ENCODE measurements around the gene SORL1-AS1.

The SORL1-AS1 gene

DNA sequence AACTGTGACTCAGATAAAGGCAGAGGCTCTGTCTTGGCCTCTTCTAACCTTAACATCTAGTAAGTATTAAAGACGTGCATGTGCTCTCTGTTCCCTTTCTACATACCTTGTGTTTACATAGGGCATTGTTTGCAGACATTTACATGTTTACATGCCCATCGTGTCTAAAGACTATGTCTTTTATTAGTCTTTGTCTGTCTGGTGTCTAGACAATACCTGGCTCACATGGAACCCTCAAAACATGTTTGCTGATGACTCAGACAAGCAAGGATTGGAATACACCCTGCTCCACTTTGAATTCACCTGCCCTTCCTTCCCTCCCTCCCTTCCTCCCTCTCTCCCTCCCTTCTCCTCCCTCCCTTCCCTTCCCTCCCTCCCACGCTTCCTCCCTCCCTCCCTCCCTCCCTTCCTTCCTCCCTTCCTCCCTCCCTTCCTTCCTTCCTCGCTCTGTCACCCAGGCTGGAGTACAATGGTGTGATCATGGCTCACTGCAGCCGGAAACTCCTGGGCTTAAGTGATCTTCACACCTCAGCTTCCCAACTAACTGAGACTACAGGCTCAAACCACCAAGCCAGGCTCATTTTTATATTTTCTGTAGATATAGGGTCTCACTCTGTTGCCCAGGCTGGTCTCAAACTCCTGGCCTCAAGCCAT, 23.7 kb upstream of the SORL1-AS1 start:
- H3K4me3 ChIP-seq (ENCODE audit: low read depth, low read length) = no peak overlapping the region

DNA sequence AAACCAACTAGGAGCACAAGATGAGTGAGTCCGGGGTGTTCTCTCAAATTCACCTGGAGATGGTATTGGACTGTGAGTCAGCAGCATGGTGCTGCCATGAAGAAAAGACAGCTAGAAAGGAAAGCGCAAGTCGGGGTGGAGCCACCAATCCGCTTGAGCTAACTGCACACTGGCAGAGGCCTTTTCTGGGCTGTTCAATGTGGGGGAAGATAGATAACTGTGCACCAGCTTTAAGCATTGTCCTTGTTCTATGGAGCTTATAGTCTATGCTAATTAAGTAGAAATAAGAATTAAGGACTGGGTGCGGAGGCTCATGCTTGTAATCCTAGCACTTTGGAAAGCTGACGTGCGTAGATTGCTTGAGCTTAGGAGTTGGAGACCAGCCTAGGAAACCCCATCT, 21.9 kb upstream of the SORL1-AS1 start:
- no peak overlapping the region for H3K4me3 ChIP-seq (ENCODE audit: low read depth, low read length)

DNA sequence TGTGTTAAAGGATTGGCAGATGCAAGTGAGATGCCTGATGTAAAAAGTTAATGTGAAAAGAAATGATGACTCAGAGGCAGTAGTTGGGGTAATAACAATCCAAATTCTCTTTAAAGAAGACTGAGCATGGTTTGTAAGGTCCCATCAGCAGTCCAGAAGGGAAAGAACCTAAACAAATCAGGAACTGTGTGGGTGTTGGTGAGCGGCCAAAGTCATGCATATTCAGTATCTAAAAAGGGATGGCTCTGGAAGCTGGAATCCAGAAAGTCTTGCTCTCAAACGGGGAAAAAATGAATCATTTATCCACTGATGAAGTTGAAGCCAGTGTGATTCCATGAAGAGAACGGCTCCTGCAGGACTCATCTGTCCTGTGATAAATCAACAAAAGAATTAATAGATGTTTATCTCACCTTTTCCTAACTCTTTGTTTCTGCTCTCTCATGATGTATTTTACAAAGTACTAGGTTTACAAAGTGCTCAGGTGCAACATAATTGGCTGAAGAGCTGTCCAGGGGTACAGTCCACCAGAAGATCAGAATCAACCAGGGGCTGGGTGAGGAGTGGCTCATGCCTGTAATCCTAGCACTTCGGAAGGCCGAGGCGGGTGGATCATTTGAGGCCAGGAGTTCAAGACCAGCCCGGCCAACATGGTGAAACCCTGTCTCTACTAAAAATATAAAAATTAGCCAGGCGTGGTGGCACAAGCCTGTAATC, 20.5 kb upstream of the SORL1-AS1 start:
- no peak overlapping the region for H3K4me3 ChIP-seq (ENCODE audit: low read depth, low read length)

DNA sequence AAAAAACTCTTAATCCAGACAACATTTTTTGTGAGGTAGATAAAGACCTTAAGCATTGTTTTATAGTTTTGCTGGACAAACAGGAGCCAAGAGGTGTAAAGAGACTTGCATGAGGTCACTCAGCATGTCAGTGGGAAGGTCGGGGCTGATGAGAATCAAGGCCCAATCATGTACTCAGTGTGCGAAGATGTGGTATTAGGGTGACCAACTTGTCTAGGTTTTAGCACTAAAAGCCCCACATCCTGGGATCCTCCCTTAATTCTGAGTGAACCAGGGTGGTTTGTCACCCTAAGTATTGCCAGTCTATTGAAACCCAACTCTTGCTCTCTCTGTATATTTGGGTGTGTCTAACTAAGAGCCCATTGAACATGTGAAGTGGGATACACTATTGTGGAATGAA, 19.5 kb upstream of the SORL1-AS1 start:
- H3K4me3 ChIP-seq (ENCODE audit: low read depth, low read length) = no peak overlapping the region

DNA sequence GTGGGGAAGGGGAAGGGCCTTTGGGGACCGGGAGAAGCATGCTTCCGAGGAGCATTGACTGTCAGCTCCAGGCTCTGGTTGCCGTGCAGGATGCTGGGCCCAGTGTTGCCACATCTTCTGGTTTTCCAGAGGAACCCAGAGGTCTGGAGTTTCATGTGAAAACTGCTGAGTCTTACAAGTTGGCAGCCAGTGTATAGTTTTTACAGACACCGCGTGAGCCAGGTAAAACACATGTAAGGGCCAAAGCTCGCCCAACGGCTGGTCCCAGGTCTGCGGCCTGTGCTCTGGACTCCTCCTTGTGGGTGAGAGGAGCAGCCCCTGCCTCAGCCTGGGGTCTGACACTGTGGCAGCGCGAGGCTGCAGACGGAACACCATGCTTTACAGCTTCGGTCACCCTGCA, 18.4 kb upstream of the SORL1-AS1 start:
- H3K4me3 ChIP-seq (ENCODE audit: low read depth, low read length) = no peak overlapping the region

DNA sequence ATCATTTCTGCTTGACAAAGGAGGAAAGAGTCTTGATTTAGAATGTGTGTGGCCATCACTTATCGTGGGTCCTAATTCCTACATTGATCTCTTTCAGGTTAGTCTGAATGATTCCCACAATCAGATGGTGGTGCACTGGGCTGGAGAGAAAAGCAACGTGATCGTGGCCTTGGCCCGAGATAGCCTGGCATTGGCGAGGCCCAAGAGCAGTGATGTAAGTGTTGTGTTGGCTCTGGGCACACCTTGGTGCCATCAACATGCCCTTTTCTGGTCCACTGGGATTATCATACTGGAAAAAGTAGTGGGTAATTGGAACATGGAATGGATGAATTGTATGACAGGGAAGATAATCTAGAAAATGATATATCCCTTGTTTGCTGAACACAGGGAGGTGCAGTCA, 17.1 kb upstream of the SORL1-AS1 start:
- H3K4me3 ChIP-seq (ENCODE audit: low read depth, low read length) = no peak overlapping the region

DNA sequence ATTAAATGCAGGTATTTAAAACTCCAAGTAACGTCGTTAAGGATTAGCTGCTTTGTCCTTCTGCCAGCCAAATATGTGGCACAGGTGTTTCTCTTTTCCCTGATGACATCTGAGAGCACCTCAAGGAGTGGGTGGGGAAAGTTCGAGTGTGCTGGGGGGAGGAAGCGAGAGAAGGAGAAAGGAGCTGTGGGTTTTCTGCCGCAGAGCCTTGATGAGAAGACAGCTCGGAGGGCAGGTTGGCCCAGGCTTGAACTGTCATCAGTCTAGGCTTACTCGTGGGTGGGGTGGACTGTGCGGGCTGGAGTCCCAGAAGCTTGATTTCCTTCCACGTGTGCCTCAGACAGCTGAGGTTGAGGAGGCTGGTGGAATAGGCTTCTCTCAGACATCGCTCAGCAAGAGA, 15.2 kb upstream of the SORL1-AS1 start:
- H3K4me3 ChIP-seq (ENCODE audit: low read depth, low read length) = no peak overlapping the region

- no peak overlapping the region for H3K4me3 ChIP-seq (ENCODE audit: low read depth, low read length)
Measured at GRCh38 chr11:121467471-121467870, 14.7 kb upstream of the SORL1-AS1 start.

DNA sequence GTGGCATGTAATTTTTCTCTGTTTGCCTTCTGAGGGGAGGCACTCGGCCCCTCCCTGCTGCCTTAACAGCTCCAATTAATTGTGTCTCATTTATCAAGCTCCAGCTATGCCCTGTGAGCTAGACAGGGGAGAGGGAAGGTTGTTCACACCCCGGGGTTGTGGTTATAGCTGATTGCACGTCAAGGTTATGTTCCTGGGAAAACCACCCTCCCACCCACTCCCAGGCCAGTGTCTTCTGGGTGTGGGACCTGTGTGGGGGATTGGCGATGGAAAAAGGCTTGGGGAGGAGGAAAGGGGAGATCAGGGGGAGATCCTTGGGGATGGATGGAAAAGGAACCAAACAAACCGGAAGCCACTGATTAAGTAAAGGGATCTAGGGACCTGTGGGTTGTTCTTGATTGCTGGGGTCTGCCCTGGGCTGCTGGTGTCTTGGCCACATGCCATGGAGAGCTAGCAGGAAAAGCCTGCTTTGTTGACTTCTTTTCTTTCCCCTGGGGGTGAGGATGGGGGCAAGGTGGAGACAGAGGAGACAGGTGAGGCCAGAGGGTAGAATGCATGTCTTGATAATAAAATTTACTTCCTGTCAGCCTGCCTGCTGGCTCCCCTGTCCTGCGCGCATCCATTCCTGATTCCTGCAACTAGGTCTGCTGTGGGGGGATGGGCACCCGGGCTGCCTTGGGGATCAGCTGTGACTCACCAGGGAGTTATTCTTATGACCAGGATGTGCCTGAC, 13.5 kb upstream of the SORL1-AS1 start:
- no peak overlapping the region for H3K4me3 ChIP-seq (ENCODE audit: low read depth, low read length)

GRCh38 chr11:121465709-121466062, 12.9 kb upstream of the SORL1-AS1 start:
- H3K4me3 ChIP-seq (ENCODE audit: low read depth, low read length) = no peak overlapping the region

GRCh38 chr11:121464352-121464946, 11.7 kb upstream of the SORL1-AS1 start:
- H3K4me3 ChIP-seq (ENCODE audit: low read depth, low read length) = no peak overlapping the region

- H3K4me3 ChIP-seq (ENCODE audit: low read depth, low read length) = no peak overlapping the region
Measured at GRCh38 chr11:121463689-121464335, 11.0 kb upstream of the SORL1-AS1 start.

DNA sequence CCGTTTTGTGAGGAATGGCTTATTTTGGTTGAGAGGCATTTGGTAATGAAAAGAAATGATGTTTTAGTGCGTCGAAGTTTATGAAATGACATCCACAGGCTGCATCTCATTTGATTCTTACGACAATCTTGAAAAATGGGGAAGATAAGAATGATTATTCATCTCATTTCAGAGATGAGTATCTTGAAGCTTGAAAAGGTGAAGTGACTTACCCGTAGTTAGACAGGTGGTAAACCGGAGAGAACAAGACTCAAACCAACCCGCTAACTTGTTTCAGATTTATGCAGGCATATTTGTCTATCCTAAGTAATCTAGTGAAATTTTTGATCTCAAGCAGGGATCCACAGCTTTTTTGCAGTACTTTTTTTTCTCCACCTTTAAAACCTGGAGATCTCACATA, 9.1 kb upstream of the SORL1-AS1 start:
- no peak overlapping the region for H3K4me3 ChIP-seq (ENCODE audit: low read depth, low read length)

DNA sequence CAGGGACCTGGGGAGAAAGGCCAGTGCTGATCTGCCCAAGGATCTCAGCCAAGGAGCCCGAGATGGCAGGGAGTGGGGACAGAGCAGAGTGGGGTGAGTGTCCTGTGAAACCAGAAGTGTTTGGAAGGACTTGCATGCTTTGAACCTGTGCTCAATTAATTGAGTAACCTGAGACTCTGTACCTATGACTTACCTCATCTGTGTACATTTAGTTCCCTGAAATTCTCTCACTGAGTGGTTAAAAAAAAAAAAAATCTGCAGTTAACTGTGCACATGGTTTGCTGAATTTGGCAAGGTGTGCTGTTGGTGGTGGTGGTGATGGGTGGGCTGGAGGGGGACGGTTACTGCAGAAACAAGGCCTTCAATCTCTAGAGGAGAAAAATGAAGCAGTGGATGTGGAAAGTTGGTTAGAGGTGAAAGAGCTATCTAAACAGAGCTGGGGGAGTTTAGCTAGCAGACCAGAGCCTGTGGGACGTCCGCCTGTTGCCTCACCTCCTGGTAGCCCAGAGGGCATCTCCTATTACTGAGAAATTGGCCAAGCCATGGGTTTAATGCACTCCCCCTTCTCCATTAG, 8.3 kb upstream of the SORL1-AS1 start:
- no peak overlapping the region for H3K4me3 ChIP-seq (ENCODE audit: low read depth, low read length)

- no peak overlapping the region for H3K4me3 ChIP-seq (ENCODE audit: low read depth, low read length)
Measured at GRCh38 chr11:121459413-121460017, 6.7 kb upstream of the SORL1-AS1 start.

- H3K4me3 ChIP-seq (ENCODE audit: low read depth, low read length) = no peak overlapping the region
Measured at GRCh38 chr11:121458551-121458950, 5.8 kb upstream of the SORL1-AS1 start.

DNA sequence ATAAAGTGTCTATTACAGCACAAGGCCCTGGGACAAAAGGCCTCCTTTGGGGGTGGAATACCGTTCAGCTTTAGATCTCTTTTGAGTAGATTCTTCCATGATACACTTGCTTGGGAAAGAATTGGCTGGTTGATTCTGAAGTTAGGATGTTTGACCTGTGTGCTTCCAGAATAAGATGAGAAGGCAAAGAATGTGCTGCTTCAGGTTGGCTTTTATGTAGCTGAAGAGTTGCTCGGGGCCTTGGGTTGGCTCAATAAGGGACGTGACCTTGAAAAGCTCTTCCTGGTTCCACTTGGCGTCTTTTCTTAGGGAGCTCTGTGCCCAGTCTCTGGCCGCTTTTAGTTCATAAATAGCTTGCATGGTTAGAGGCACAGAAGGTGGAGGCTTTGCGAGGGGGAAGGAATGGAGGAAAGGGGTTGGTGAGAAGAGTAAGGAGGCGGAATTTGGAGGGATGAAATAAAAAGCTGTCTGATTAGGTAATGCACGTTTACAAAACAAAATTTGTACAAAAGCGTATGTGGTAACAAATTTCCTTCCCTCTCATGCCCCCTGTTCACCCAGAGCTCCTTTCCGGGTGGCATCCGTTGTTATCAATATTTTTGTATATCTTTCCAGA, 4.2 kb upstream of the SORL1-AS1 start:
- no peak overlapping the region for H3K4me3 ChIP-seq (ENCODE audit: low read depth, low read length)

GRCh38 chr11:121456151-121456550, 3.4 kb upstream of the SORL1-AS1 start:
- no peak overlapping the region for H3K4me3 ChIP-seq (ENCODE audit: low read depth, low read length)

- H3K4me3 ChIP-seq (ENCODE audit: low read depth, low read length) = no peak overlapping the region
Measured at GRCh38 chr11:121455115-121455514, 2.3 kb upstream of the SORL1-AS1 start.
